NCI-H524 treated with DMSO at 0.1 percent for 48 hours (cell line): ENCODE results near the gene SMIM33.
"Not testable (repeated sequence)": the region's sequence is repeated elsewhere in the genome, so short reads cannot be mapped to it uniquely, and the experiment has no call there.

ENCODE experiments used
- DNase-seq: peaks from one replicate; lab custom pipeline; 2025; lab: John Stamatoyannopoulos, UW

SMIM33 gene

GRCh38 chr5:139457241-139457640, 13.6 kb upstream of the SMIM33 start:
- no peak for DNase-seq

- no peak for DNase-seq
Measured at GRCh38 chr5:139457653-139458306, 13.0 kb upstream of the SMIM33 start.

GRCh38 chr5:139458580-139459407, 12.0 kb upstream of the SMIM33 start:
- no peak for DNase-seq

- DNase-seq: no peak
Measured at GRCh38 chr5:139459451-139459934, 11.3 kb upstream of the SMIM33 start.

GRCh38 chr5:139460455-139460854, 10.3 kb upstream of the SMIM33 start:
- DNase-seq: no peak

- DNase-seq: no peak
Measured at GRCh38 chr5:139461176-139461575, 9.6 kb upstream of the SMIM33 start.

- DNase-seq: no peak
Measured at GRCh38 chr5:139461698-139462097, 9.1 kb upstream of the SMIM33 start.

- DNase-seq: no peak
Measured at GRCh38 chr5:139462586-139463276, 8.1 kb upstream of the SMIM33 start, which contains the start of gene ECSCR. Gene ECSCR (minus strand): TSS chr5:139462743. CDS start chr5:139462670, 73 bp downstream.

- no peak for DNase-seq
Measured at GRCh38 chr5:139468421-139468931, 2.3 kb upstream of the SMIM33 start.

GRCh38 chr5:139472386-139473030, 1.7 kb downstream of the SMIM33 start:
- no peak for DNase-seq

GRCh38 chr5:139473105-139473504, 2.3 kb downstream of the SMIM33 start:
- DNase-seq: no peak

- no peak for DNase-seq
Measured at GRCh38 chr5:139473565-139473964, 2.8 kb downstream of the SMIM33 start.

GRCh38 chr5:139474890-139475791, 4.3 kb downstream of the SMIM33 start:
- DNase-seq: peak; percentile 97

- DNase-seq: no peak
Measured at GRCh38 chr5:139475865-139476617, 5.2 kb downstream of the SMIM33 start.

GRCh38 chr5:139478657-139479423, 8.0 kb downstream of the SMIM33 start:
- DNase-seq: not testable (repeated sequence)

GRCh38 chr5:139479729-139480128, 8.9 kb downstream of the SMIM33 start:
- DNase-seq: not testable (repeated sequence)

GRCh38 chr5:139481122-139481533, 10.3 kb downstream of the SMIM33 start:
- no peak for DNase-seq

- no peak for DNase-seq
Measured at GRCh38 chr5:139481580-139482049, 10.8 kb downstream of the SMIM33 start.
